Tibial nerve (tissue), 4 donors: ENCODE measurements around the gene ANKRD23. TPM values are rescaled to one million over a fixed set of nuclear protein-coding genes. Genes with fewer than 3 reads are reported as not detected.
A peak's percentile ranks its signal among the peaks of the same experiment; 100 is the strongest.

Experiments
- DNase-seq, 2 donors: peaks; one replicate each; pipeline ENCODE4 v3.0.0-alpha.2; 2019; ENCODE audit warnings: low spot score in 2 of 2
- H3K27ac ChIP-seq, 4 donors: fragments of 200-600 bp; sonication (generic) in 3 of 4; one replicate each; pipeline ENCODE4 v1.5.1; 2017 to 2019; ENCODE audit warnings: mild to moderate bottlenecking in 1 of 4
- H3K27me3 ChIP-seq, 2 donors: fragments of 200-600 bp; sonication (generic) in 1 of 2; one replicate each; pipeline versions ENCODE4 v1.5.1 to v1.6.0; 2017 to 2019
- H3K36me3 ChIP-seq, 3 donors: fragments of 200-600 bp; sonication (generic); one replicate each; pipeline ENCODE4 v1.5.1; 2018 to 2019
- H3K4me1 ChIP-seq, 4 donors: fragments of 200-600 bp; sonication (generic) in 3 of 4; one replicate each; pipeline ENCODE4 v1.5.1; 2017 to 2019
- H3K4me3 ChIP-seq, 4 donors: fragments of 200-600 bp; sonication (generic) in 3 of 4; one replicate each; pipeline ENCODE4 v1.5.1; 2017 to 2019; ENCODE audit warnings: mild to moderate bottlenecking in 1 of 4, moderate library complexity in 1 of 4
- H3K9me3 ChIP-seq, 4 donors: fragments of 200-600 bp; sonication (generic) in 3 of 4; one replicate each; pipeline ENCODE4 v1.5.1; 2017 to 2019
- CTCF ChIP-seq, 5 experiments: fragments of 200-600 bp in 3 of 5; fragments of 450-650 bp in 2 of 5; sonication (generic) in 3 of 5; IDR thresholded peaks; one replicate each; pipeline ENCODE4 v1.5.1; 2016 to 2019; ENCODE audit warnings: antibody characterized with exemption in 5 of 5, mild to moderate bottlenecking in 3 of 5, moderate library complexity in 2 of 5
- EP300 ChIP-seq, 2 donors: sonication (generic); formaldehyde crosslinking; IDR thresholded peaks; one replicate each; pipeline ENCODE4 v1.6.1; 2017; ENCODE audit warnings: antibody characterized with exemption in 2 of 2, mild to moderate bottlenecking in 1 of 2
- POLR2A ChIP-seq, 2 donors: fragments of 450-650 bp; IDR thresholded peaks; one replicate each; pipeline ENCODE4 v1.6.1; 2017; ENCODE audit warnings: antibody characterized with exemption in 2 of 2, mild to moderate bottlenecking in 2 of 2, moderate library complexity in 2 of 2
- WGBS, 2 donors: methylation state at CpG; one replicate each; pipeline ENCODE4 v1.1.5; 2018; 5-methylcytosine and 5-hydroxymethylcytosine counted together
- total RNA-seq, 4 donors: library from RNA; depleted of rRNA; stranded (reverse); fragments of >200 nt; gene quantifications; one replicate each; pipeline ENCODE4 v1.1.0, GENCODE V29; 2016

The ANKRD23 gene
- total RNA-seq, 4 donors from 2014 or later = 6.1 to 23.1 (median 11.2) TPM

GRCh38 chr2:96839875-96840850 lies 3.7 kb downstream of the ANKRD23 start:
- Histone ChIP-seq H3K27me3 (no peaks in the 10 kb centered on the region), H3K4me1 (peaks cover 0 to 13% (median 3%) of the 10 kb centered on the region in 4 donors), H3K27ac (peak overlapping the region in 2 of 4 donors; percentile 2 to 63), H3K4me3 (no peak overlapping the region), H3K36me3 (peaks cover 0 to 73% (median 0%) of the 10 kb centered on the region in 3 donors), H3K9me3 (no peaks in the 10 kb centered on the region)
- TF ChIP-seq POLR2A (IDR thresholded peaks at IDR 0.05) (no peak), EP300 (IDR thresholded peaks at IDR 0.05) (no peak), CTCF (IDR thresholded peaks at IDR 0.05) (no peak)
- no peak for DNase-seq
- WGBS, 2 donors = 81 to 84% methylated on average over 20 to 34 of the region's 37 CpGs

GRCh38 chr2:96839293-96839874 lies 4.4 kb downstream of the ANKRD23 start:
- Histone ChIP-seq H3K9me3 (no peaks in the 10 kb centered on the region), H3K36me3 (peaks cover 0 to 78% (median 0%) of the 10 kb centered on the region in 3 donors), H3K27me3 (no peaks in the 10 kb centered on the region), H3K27ac (peak overlapping the region in 3 of 4 donors; percentile 2 to 63 (median 50)), H3K4me3 (peak overlapping the region in 1 of 4 donors; percentile 4), H3K4me1 (peaks cover 0 to 13% (median 3%) of the 10 kb centered on the region in 4 donors)
- DNase-seq = no peak
- WGBS, 2 donors = 34 to 50% methylated on average over 5 to 18 of the region's 42 CpGs
- TF ChIP-seq EP300 (IDR thresholded peaks at IDR 0.05) (peak in 1 of 2 donors; percentile 25), POLR2A (IDR thresholded peaks at IDR 0.05) (no peak)

GRCh38 chr2:96838345-96839292 lies 5.2 kb downstream of the ANKRD23 start:
- H3K9me3 ChIP-seq = no peaks in the 10 kb centered on the region
- peaks cover 0 to 80% (median 0%) of the 10 kb centered on the region in 3 donors for H3K36me3 ChIP-seq
- no peaks in the 10 kb centered on the region for H3K27me3 ChIP-seq
- TF ChIP-seq CTCF (IDR thresholded peaks at IDR 0.05) (no peak), EP300 (IDR thresholded peaks at IDR 0.05) (no peak), POLR2A (IDR thresholded peaks at IDR 0.05) (no peak)
- peak overlapping the region in 3 of 4 donors; percentile 2 to 63 (median 50) for H3K27ac ChIP-seq
- H3K4me1 ChIP-seq = peaks cover 0 to 14% (median 4%) of the 10 kb centered on the region in 4 donors
- peak overlapping the region in 1 of 4 donors; percentile 4 for H3K4me3 ChIP-seq
- 87 to 90% methylated on average over 21 to 22 of the region's 23 CpGs for WGBS, 2 donors
- no peak for DNase-seq

- H3K9me3 ChIP-seq = no peaks in the 10 kb centered on the region
- no peaks in the 10 kb centered on the region for H3K27me3 ChIP-seq
- H3K4me3 ChIP-seq = no peak overlapping the region
- H3K4me1 ChIP-seq = peaks cover 0 to 24% (median 12%) of the 10 kb centered on the region in 4 donors
- peaks cover 0 to 91% (median 0%) of the 10 kb centered on the region in 3 donors for H3K36me3 ChIP-seq
- DNase-seq = no peak
- TF ChIP-seq EP300 (IDR thresholded peaks at IDR 0.05) = no peak
- TF ChIP-seq POLR2A (IDR thresholded peaks at IDR 0.05) = no peak
- no peak for TF ChIP-seq CTCF (IDR thresholded peaks at IDR 0.05)
- 79 to 92% methylated on average over 9 of the region's 9 CpGs for WGBS, 2 donors
- H3K27ac ChIP-seq = no peak overlapping the region
Observed at GRCh38 chr2:96837575-96837974, 6.2 kb downstream of the ANKRD23 start.

- Histone ChIP-seq H3K4me3 (no peak overlapping the region), H3K27ac (no peak overlapping the region), H3K36me3 (peaks cover 0 to 98% (median 0%) of the 10 kb centered on the region in 3 donors), H3K4me1 (peaks cover 0 to 33% (median 12%) of the 10 kb centered on the region in 4 donors), H3K9me3 (no peaks in the 10 kb centered on the region), H3K27me3 (no peaks in the 10 kb centered on the region)
- WGBS, 2 donors = 92 to 95% methylated on average over 4 of the region's 4 CpGs
- no peak for DNase-seq
- TF ChIP-seq EP300 (IDR thresholded peaks at IDR 0.05) (no peak), POLR2A (IDR thresholded peaks at IDR 0.05) (no peak), CTCF (IDR thresholded peaks at IDR 0.05) (no peak)
Observed at GRCh38 chr2:96835830-96836229, 8.0 kb downstream of the ANKRD23 start.
